B cell (primary cell): Measurements from ENCODE around the gene PLXNB1. TPM values are rescaled to one million over a fixed set of nuclear protein-coding genes. Genes with fewer than 3 reads are reported as not detected.

Experiments used
- ATAC-seq: fragments of 200-7000 bp; cut with Tn5 transposase; one replicate; pipeline ENCODE4 v1.10.0; 2021; ENCODE audit warnings: low read depth, mild to moderate bottlenecking, moderate number of reproducible peaks, moderate library complexity
- CTCF ChIA-PET: fragments of 350-600 bp; sonication (Branson Sonifier 250); formaldehyde crosslinking; loops from one replicate; lab custom pipeline; 2021; ENCODE audit warnings: antibody characterized with exemption, inconsistent platforms; lab: Charles Lee
- POLR2A ChIA-PET: fragments of 350-600 bp; sonication (Branson Sonifier 250); formaldehyde crosslinking; loops from one replicate; lab custom pipeline; 2021; ENCODE audit warnings: antibody characterized with exemption; lab: Charles Lee
- DNase-seq: peaks from one replicate; pipeline ENCODE4 v3.0.0; 2013
- H2AFZ ChIP-seq: 2 replicates; pipeline ENCODE4 v1.6.1; 2012; ENCODE audit warnings: mild to moderate bottlenecking, low read depth, low read length; ENCODE audit not compliant: insufficient read depth, poor library complexity, severe bottlenecking
- H3K27ac ChIP-seq, 2 donors: 1 replicate in 1 of 2; 2 replicates in 1 of 2; pipeline ENCODE4 v1.5.1; 2012 to 2013; ENCODE audit warnings: low read length in 2 of 2, mild to moderate bottlenecking in 2 of 2, moderate library complexity in 1 of 2
- H3K27me3 ChIP-seq, 4 experiments: fragments of 200-600 bp in 1 of 4; sonication (generic) in 1 of 4; replicated peaks in 1 of 4; 1 replicate in 2 of 4; 2 replicates in 2 of 4; pipeline versions ENCODE4 v1.6.1 to v1.7.0; 2013 to 2016; ENCODE audit warnings: low read length in 3 of 4, mild to moderate bottlenecking in 2 of 4, mixed read lengths in 1 of 4, moderate library complexity in 1 of 4; ENCODE audit not compliant: insufficient read depth in 4 of 4, control insufficient read depth in 3 of 4; ENCODE audit errors: control extremely low read depth in 1 of 4
- H3K36me3 ChIP-seq, 2 experiments: replicated peaks in 1 of 2; 1 replicate in 1 of 2; 2 replicates in 1 of 2; pipeline versions ENCODE4 v1.6.1 to v1.7.1; 2013; ENCODE audit warnings: low read length in 1 of 2; ENCODE audit not compliant: insufficient read depth in 2 of 2, control insufficient read depth in 1 of 2; ENCODE audit errors: control extremely low read depth in 1 of 2, extremely low read depth in 1 of 2
- H3K4me1 ChIP-seq, 2 donors: fragments of 200-600 bp in 1 of 2; sonication (generic) in 1 of 2; 1 replicate in 1 of 2; 2 replicates in 1 of 2; pipeline versions ENCODE4 v1.5.1 to v1.6.1; 2013 to 2017; ENCODE audit warnings: low read length in 2 of 2; ENCODE audit not compliant: control insufficient read depth in 2 of 2, insufficient read depth in 2 of 2
- H3K4me2 ChIP-seq: replicated peaks from 2 replicates; pipeline ENCODE3; 2012; ENCODE audit warnings: mild to moderate bottlenecking, low read depth, low read length; ENCODE audit not compliant: poor library complexity, severe bottlenecking
- H3K4me3 ChIP-seq, 5 experiments: fragments of 200-600 bp in 1 of 5; sonication (generic) in 1 of 5; 1 replicate in 3 of 5; 2 replicates in 2 of 5; pipeline versions ENCODE4 v1.5.1 to v1.7.0; 2011 to 2016; ENCODE audit warnings: low read length in 4 of 5, mild to moderate bottlenecking in 4 of 5, low read depth in 2 of 5, control low read depth in 1 of 5, moderate library complexity in 1 of 5; ENCODE audit not compliant: insufficient read depth in 1 of 5; ENCODE audit errors: control extremely low read depth in 1 of 5, extremely low read depth in 1 of 5
- H3K79me2 ChIP-seq: fragments of 200-600 bp; sonication (generic); one replicate; pipeline ENCODE4 v1.6.0; 2016; ENCODE audit warnings: low read length; ENCODE audit not compliant: control insufficient read depth, insufficient read depth
- H3K9ac ChIP-seq: fragments of 200-600 bp; sonication (generic); 2 replicates; pipeline ENCODE4 v1.6.1; 2017; ENCODE audit warnings: mild to moderate bottlenecking, low read length, moderate library complexity
- H3K9me3 ChIP-seq, 3 donors: one replicate each; pipeline versions ENCODE4 v1.6.1 to v1.7.1; 2013; ENCODE audit warnings: low read length in 2 of 3; ENCODE audit not compliant: control insufficient read depth in 2 of 3, insufficient read depth in 1 of 3; ENCODE audit errors: control extremely low read depth in 1 of 3
- H4K20me1 ChIP-seq: 2 replicates; pipeline ENCODE4 v1.6.0; 2012; ENCODE audit warnings: mild to moderate bottlenecking, low read length; ENCODE audit not compliant: insufficient read depth, control insufficient read depth, poor library complexity, severe bottlenecking
- H3K27ac Mint-ChIP-seq: one replicate; pipeline ENCODE4 v1.8.0; 2021; ENCODE audit warnings: mixed read lengths
- H3K27me3 Mint-ChIP-seq: one replicate; pipeline ENCODE4 v1.8.0; 2021; ENCODE audit warnings: mixed read lengths
- H3K4me1 Mint-ChIP-seq: one replicate; pipeline ENCODE4 v1.8.0; 2021; ENCODE audit warnings: mixed read lengths
- H3K4me3 Mint-ChIP-seq: one replicate; pipeline ENCODE4 v1.8.0; 2021; ENCODE audit warnings: mixed read lengths
- H3K9me3 Mint-ChIP-seq: one replicate; pipeline ENCODE4 v1.8.0; 2022; ENCODE audit warnings: mixed read lengths; ENCODE audit not compliant: insufficient read depth
- EZH2 ChIP-seq: IDR thresholded peaks from 2 replicates; pipeline ENCODE4 v1.6.1; 2012; ENCODE audit warnings: borderline replicate concordance, low read depth, mild to moderate bottlenecking, moderate library complexity, low read length; ENCODE audit not compliant: insufficient read depth, poor library complexity, severe bottlenecking
- WGBS: methylation state at CpG from one replicate; pipeline ENCODE4 v1.1.5; 2013; ENCODE audit warnings: missing lambda C conversion rate; ENCODE audit not compliant: insufficient coverage; 5-methylcytosine and 5-hydroxymethylcytosine counted together
- intact Hi-C: fragments of 100-400 bp; cut with micrococcal nuclease; formaldehyde crosslinking; loops from one replicate; pipeline ENCODE4 v1.10.0; 2022
- polyA minus RNA-seq: library from RNA; depleted of rRNA, polyadenylated mRNA; stranded (reverse); fragments of >200 nt; gene quantifications from 2 replicates; pipeline ENCODE4 v1.2.3, GENCODE V29; 2012
- polyA plus RNA-seq: library from polyadenylated mRNA; depleted of rRNA; stranded (reverse); fragments of >200 nt; gene quantifications from 2 replicates; pipeline ENCODE4 v1.2.3, GENCODE V29; 2012
- total RNA-seq, 2 donors: library from RNA; stranded (reverse); fragments of 120-200 nt in 1 of 2; gene quantifications; 1 replicate in 1 of 2; 2 replicates in 1 of 2; pipeline versions ENCODE4 v1.2.3 to v1.2.4, GENCODE V29; 2013 to 2022
- TF ChIP-seq, protein P1 (sequence below): fragments of 200-600 bp; IDR thresholded peaks from one replicate; pipeline ENCODE4 v1.8.0; 2022; ENCODE audit warnings: antibody characterized with exemption, mild to moderate bottlenecking

PLXNB1 gene, protein sequence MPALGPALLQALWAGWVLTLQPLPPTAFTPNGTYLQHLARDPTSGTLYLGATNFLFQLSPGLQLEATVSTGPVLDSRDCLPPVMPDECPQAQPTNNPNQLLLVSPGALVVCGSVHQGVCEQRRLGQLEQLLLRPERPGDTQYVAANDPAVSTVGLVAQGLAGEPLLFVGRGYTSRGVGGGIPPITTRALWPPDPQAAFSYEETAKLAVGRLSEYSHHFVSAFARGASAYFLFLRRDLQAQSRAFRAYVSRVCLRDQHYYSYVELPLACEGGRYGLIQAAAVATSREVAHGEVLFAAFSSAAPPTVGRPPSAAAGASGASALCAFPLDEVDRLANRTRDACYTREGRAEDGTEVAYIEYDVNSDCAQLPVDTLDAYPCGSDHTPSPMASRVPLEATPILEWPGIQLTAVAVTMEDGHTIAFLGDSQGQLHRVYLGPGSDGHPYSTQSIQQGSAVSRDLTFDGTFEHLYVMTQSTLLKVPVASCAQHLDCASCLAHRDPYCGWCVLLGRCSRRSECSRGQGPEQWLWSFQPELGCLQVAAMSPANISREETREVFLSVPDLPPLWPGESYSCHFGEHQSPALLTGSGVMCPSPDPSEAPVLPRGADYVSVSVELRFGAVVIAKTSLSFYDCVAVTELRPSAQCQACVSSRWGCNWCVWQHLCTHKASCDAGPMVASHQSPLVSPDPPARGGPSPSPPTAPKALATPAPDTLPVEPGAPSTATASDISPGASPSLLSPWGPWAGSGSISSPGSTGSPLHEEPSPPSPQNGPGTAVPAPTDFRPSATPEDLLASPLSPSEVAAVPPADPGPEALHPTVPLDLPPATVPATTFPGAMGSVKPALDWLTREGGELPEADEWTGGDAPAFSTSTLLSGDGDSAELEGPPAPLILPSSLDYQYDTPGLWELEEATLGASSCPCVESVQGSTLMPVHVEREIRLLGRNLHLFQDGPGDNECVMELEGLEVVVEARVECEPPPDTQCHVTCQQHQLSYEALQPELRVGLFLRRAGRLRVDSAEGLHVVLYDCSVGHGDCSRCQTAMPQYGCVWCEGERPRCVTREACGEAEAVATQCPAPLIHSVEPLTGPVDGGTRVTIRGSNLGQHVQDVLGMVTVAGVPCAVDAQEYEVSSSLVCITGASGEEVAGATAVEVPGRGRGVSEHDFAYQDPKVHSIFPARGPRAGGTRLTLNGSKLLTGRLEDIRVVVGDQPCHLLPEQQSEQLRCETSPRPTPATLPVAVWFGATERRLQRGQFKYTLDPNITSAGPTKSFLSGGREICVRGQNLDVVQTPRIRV (N-terminal part only)
- 3.9 and 5.0 TPM in 2 replicates for total RNA-seq
- 0.42 TPM for total RNA-seq (2013)
- 0.95 and 1.6 TPM in 2 replicates for polyA plus RNA-seq
- polyA minus RNA-seq = 0.69 and 1.2 TPM in 2 replicates

DNA sequence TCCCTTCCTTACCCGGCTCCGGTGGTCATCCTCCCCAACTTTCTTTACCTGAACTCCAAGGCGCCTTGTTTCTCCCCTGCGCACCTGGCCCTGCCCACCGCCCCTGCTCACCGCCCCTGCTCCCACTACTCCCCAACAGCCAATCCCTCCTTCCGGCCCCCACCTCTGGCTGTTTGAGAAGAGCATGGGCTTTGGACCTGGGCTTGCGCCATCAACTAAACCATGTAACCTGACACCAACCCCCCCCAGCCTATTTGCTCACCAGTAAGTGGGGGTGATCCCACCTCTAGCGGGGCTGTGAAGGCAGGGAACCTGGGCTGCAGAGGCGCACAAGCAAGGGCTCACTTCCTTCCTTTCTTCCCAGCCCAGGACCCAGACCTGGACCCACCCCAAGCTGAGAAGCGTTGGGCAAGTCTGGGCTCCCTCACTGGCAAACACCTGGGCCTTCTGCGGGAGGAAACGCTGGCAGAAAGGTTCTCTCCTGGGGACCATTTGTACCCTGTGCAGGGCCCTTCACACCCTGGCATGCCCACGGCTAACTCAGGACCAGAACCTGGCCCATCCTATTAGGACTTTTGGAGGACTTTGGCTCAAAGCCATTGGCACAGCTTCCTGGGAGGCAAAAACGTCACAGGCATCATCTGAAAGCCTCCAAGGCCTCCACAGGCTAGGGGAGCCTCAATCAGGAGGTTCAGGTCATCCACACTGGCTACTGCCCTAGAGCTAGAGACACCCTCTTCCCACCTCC is at the start of gene PLXNB1:
TSS of gene PLXNB1 (minus strand) at position 127 of the 748 bp plus-strand sequence. CDS start 5,475 bp downstream, outside the sequence.
- peaks cover 12% of the 10 kb centered on the region for H3K4me1 Mint-ChIP-seq
- TF ChIP-seq, protein P1, sequence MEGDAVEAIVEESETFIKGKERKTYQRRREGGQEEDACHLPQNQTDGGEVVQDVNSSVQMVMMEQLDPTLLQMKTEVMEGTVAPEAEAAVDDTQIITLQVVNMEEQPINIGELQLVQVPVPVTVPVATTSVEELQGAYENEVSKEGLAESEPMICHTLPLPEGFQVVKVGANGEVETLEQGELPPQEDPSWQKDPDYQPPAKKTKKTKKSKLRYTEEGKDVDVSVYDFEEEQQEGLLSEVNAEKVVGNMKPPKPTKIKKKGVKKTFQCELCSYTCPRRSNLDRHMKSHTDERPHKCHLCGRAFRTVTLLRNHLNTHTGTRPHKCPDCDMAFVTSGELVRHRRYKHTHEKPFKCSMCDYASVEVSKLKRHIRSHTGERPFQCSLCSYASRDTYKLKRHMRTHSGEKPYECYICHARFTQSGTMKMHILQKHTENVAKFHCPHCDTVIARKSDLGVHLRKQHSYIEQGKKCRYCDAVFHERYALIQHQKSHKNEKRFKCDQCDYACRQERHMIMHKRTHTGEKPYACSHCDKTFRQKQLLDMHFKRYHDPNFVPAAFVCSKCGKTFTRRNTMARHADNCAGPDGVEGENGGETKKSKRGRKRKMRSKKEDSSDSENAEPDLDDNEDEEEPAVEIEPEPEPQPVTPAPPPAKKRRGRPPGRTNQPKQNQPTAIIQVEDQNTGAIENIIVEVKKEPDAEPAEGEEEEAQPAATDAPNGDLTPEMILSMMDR = no peak
- no peak for TF ChIP-seq EZH2
- intact Hi-C loops = no loop called here
- Histone ChIP-seq H3K4me2 (peak within 1 kb of the TSS; percentile 97), H2AFZ (peak within 1 kb of the TSS; percentile 67), H3K27me3 (peaks cover 0 to 9% (median 3%) of the 10 kb centered on the region in 4 experiments), H3K36me3 (peaks cover 0 to 16% of the 10 kb centered on the region in 2 experiments), H3K9ac (peak within 1 kb of the TSS; percentile 68), H3K4me3 (peak within 1 kb of the TSS in 4 of 5 experiments; percentile 49 to 68 (median 58)), H3K9me3 (peaks cover 0 to 3% (median 0%) of the 10 kb centered on the region in 3 donors), H4K20me1 (no peaks in the 10 kb centered on the region), H3K79me2 (peaks cover 3% of the 10 kb centered on the region), H3K27ac (no peak within 1 kb of the TSS), H3K4me1 (peaks cover 6 to 9% of the 10 kb centered on the region in 2 donors)
- peak within 1 kb of the TSS; percentile 83 for H3K4me3 Mint-ChIP-seq
- CTCF ChIA-PET = interaction anchor here (1.0 to 13.4 kb wide), 3 partner anchors 9 to 28 kb away, joined by 3 to 330 read pairs (median 5); partner anchors contain the start of gene CCDC51
- DNase-seq = no peak
- peak; percentile 13 for ATAC-seq
- 19% methylated on average over 15 of the region's 15 CpGs for WGBS
- POLR2A ChIA-PET = interaction anchor here (0.6 to 1.2 kb wide), 2 partner anchors 9 to 236 kb away, joined by 5 to 7 read pairs; partner anchors contain the start of genes CCDC51 and TMA7
- peak within 1 kb of the TSS; percentile 50 for H3K27ac Mint-ChIP-seq
- H3K27me3 Mint-ChIP-seq = peaks cover 16% of the 10 kb centered on the region
- H3K9me3 Mint-ChIP-seq = no peaks in the 10 kb centered on the region
